Endodermal cell (in vitro differentiated cells): ENCODE measurements around the gene ABCA2. TPM values are rescaled to one million over a fixed set of nuclear protein-coding genes. Genes with fewer than 3 reads are reported as not detected.

Source experiments
- DNase-seq: peaks from one replicate; pipeline ENCODE4 v3.0.0-alpha.2; 2017
- H3K27ac ChIP-seq: 2 replicates; pipeline ENCODE4 v1.5.1; 2013; ENCODE audit warnings: mild to moderate bottlenecking, low read depth, low read length, moderate library complexity
- H3K27me3 ChIP-seq: 2 replicates; pipeline ENCODE4 v1.6.1; 2013; ENCODE audit warnings: mild to moderate bottlenecking, low read length, moderate library complexity; ENCODE audit not compliant: insufficient read depth, control insufficient read depth, poor library complexity, severe bottlenecking
- H3K36me3 ChIP-seq: 2 replicates; pipeline ENCODE4 v1.7.0; 2013; ENCODE audit warnings: mild to moderate bottlenecking, low read length, moderate library complexity; ENCODE audit not compliant: control insufficient read depth, insufficient read depth
- H3K4me1 ChIP-seq: one replicate; pipeline ENCODE4 v1.7.0; 2013; ENCODE audit warnings: low read length; ENCODE audit not compliant: control insufficient read depth, insufficient read depth
- H3K4me3 ChIP-seq: 2 replicates; pipeline ENCODE4 v1.5.1; 2013; ENCODE audit warnings: mild to moderate bottlenecking, low read length, moderate library complexity
- H3K9ac ChIP-seq: 2 replicates; pipeline ENCODE4 v1.6.1; 2013; ENCODE audit warnings: mild to moderate bottlenecking, low read length, moderate library complexity; ENCODE audit not compliant: poor library complexity, severe bottlenecking; ENCODE audit errors: extremely low read depth
- H3K9me3 ChIP-seq: 2 replicates; pipeline ENCODE4 v1.6.1; 2013; ENCODE audit warnings: mild to moderate bottlenecking, low read length, moderate library complexity; ENCODE audit not compliant: control insufficient read depth
- H3K27ac Mint-ChIP-seq: 2 replicates; pipeline ENCODE4 v1.8.0; 2020; ENCODE audit warnings: mixed read lengths
- H3K27me3 Mint-ChIP-seq: 2 replicates; pipeline ENCODE4 v1.8.0; 2021; ENCODE audit warnings: mild to moderate bottlenecking, mixed read lengths; ENCODE audit not compliant: insufficient read depth
- H3K36me3 Mint-ChIP-seq: 2 replicates; pipeline ENCODE4 v1.8.0; 2020; ENCODE audit warnings: low read depth, mixed read lengths
- H3K4me1 Mint-ChIP-seq: 2 replicates; pipeline ENCODE4 v1.8.0; 2020; ENCODE audit warnings: mixed read lengths
- H3K4me3 Mint-ChIP-seq: 2 replicates; pipeline ENCODE4 v1.8.0; 2020; ENCODE audit warnings: mild to moderate bottlenecking, moderate library complexity, mixed read lengths
- H3K9me3 Mint-ChIP-seq: 2 replicates; pipeline ENCODE4 v1.8.0; 2020; ENCODE audit warnings: mild to moderate bottlenecking, mixed read lengths
- WGBS, 2 experiments: methylation state at CpG; one replicate each; pipeline versions ENCODE4 v1.1.5 to v1.1.7; 2013; ENCODE audit warnings: missing lambda C conversion rate in 2 of 2, mixed read lengths in 1 of 2; ENCODE audit not compliant: insufficient coverage in 1 of 2, insufficient read length in 1 of 2; 5-methylcytosine and 5-hydroxymethylcytosine counted together
- total RNA-seq, 2 donors: library from RNA; stranded (reverse); fragmentation: NEBNext Ultra II Directional in 1 of 2; extraction: Animal tissue kit (Norgen Biotek cat#: 25700) in 1 of 2; gene quantifications; 2 replicates in 1 of 2; 3 replicates in 1 of 2; pipeline ENCODE4 v1.2.1, GENCODE V29; 2021
- TF ChIP-seq, protein P1 (sequence below): fragments of 200-600 bp; sonication (generic); conservative IDR thresholded peaks from 2 replicates; pipeline ENCODE4 v1.5.0; 2021; ENCODE audit warnings: antibody characterized with exemption, mild to moderate bottlenecking

The ABCA2 gene
- total RNA-seq, 2 donors from 2014 or later, result 21.5 to 30.0 TPM

GRCh38 chr9:137041124-137041523, 13.1 kb upstream of the ABCA2 start:
- Mint-ChIP-seq H3K27me3 (peaks cover 12% of the 10 kb centered on the region), H3K9me3 (no peaks in the 10 kb centered on the region), H3K4me1 (no peaks in the 10 kb centered on the region), H3K4me3 (no peak overlapping the region), H3K27ac (no peak overlapping the region), H3K36me3 (peaks cover 12% of the 10 kb centered on the region)
- Histone ChIP-seq H3K4me1 (peaks cover 6% of the 10 kb centered on the region), H3K4me3 (no peak overlapping the region), H3K27me3 (peaks cover 15% of the 10 kb centered on the region), H3K9me3 (no peaks in the 10 kb centered on the region), H3K27ac (no peak overlapping the region), H3K36me3 (peaks cover 10% of the 10 kb centered on the region), H3K9ac (no peak overlapping the region)
- 82 to 97% methylated on average over 4 to 16 of the region's 16 CpGs for WGBS, 2 experiments
- TF ChIP-seq, protein P1, sequence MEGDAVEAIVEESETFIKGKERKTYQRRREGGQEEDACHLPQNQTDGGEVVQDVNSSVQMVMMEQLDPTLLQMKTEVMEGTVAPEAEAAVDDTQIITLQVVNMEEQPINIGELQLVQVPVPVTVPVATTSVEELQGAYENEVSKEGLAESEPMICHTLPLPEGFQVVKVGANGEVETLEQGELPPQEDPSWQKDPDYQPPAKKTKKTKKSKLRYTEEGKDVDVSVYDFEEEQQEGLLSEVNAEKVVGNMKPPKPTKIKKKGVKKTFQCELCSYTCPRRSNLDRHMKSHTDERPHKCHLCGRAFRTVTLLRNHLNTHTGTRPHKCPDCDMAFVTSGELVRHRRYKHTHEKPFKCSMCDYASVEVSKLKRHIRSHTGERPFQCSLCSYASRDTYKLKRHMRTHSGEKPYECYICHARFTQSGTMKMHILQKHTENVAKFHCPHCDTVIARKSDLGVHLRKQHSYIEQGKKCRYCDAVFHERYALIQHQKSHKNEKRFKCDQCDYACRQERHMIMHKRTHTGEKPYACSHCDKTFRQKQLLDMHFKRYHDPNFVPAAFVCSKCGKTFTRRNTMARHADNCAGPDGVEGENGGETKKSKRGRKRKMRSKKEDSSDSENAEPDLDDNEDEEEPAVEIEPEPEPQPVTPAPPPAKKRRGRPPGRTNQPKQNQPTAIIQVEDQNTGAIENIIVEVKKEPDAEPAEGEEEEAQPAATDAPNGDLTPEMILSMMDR, result no peak
- no peak for DNase-seq

DNA sequence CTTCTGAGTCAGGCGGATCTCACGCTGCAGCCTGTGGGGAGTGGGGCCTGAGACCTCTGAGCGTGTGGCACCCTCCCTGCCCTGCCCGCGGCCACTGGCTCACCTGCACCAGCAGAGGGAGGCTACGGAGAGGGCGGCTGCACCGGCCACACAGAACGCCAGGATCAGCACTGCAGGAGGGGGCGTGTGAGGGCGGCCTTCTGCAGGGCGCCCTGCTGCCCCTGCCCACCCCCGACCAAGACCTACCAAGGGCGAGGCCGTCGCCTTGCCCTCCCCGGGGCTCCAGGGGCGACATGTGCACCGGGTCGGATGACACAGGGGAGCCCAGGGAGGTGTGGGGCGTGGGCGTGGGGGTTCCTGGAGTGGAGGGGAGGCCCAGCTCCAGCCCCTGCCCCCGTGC, 12.5 kb upstream of the ABCA2 start:
- Histone ChIP-seq H3K27me3 (peaks cover 15% of the 10 kb centered on the region), H3K27ac (no peak overlapping the region), H3K9ac (no peak overlapping the region), H3K36me3 (peaks cover 10% of the 10 kb centered on the region), H3K9me3 (no peaks in the 10 kb centered on the region), H3K4me1 (peaks cover 6% of the 10 kb centered on the region), H3K4me3 (no peak overlapping the region)
- Mint-ChIP-seq H3K27ac (no peak overlapping the region), H3K4me3 (no peak overlapping the region), H3K9me3 (no peaks in the 10 kb centered on the region), H3K36me3 (peaks cover 12% of the 10 kb centered on the region), H3K4me1 (no peaks in the 10 kb centered on the region), H3K27me3 (peaks cover 12% of the 10 kb centered on the region)
- DNase-seq, result no peak
- TF ChIP-seq, protein P1, result no peak
- WGBS, 2 experiments, result 92 to 94% methylated on average over 9 to 23 of the region's 23 CpGs

DNA sequence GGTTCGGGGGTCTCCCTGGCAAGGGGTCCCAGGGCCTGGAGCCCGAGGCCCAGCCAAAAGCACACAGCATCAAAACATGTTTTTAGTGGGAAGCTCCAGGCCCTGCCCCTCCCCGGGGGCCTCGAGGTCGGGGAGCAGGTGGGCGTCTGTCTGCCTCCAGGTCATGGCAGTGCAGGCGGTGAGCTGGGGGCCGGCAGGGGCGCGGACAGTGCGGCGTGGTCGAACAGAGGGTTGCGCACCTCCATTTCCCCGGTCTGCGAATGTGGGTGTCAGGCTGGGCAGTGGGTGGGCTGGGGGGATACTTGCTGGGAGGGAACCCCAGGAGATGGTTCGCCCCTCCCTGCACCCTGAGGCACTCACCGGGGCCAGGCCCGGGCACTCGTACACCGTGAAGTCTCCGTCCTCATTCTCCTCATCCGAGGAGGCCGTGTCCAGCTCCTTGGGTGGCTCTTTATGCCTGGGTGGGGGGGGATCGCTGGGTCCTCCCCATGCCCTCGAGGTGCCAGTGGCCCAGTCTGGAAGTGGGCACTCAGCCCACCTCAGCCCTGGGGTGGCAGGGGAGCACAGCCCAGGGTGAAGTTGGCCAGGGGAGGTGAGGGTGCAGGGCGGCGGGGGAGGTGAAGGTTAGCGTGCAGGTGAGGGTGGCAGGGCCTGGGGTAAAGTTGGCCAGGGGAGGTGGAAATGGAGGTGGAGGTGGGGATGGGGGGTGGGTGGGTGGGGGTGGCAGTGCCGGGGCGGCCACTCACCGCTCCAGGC, 11.8 kb upstream of the ABCA2 start:
- no peaks in the 10 kb centered on the region for H3K9me3 Mint-ChIP-seq
- H3K4me1 ChIP-seq, result peaks cover 3% of the 10 kb centered on the region
- peaks cover 10% of the 10 kb centered on the region for H3K36me3 ChIP-seq
- no peaks in the 10 kb centered on the region for H3K4me1 Mint-ChIP-seq
- 95 to 99% methylated on average over 17 to 31 of the region's 32 CpGs for WGBS, 2 experiments
- TF ChIP-seq, protein P1, result no peak
- H3K27ac Mint-ChIP-seq, result no peak overlapping the region
- H3K36me3 Mint-ChIP-seq, result peaks cover 12% of the 10 kb centered on the region
- H3K4me3 Mint-ChIP-seq, result no peak overlapping the region
- H3K9ac ChIP-seq, result no peak overlapping the region
- no peaks in the 10 kb centered on the region for H3K9me3 ChIP-seq
- no peak for DNase-seq
- peaks cover 8% of the 10 kb centered on the region for H3K27me3 ChIP-seq
- peaks cover 6% of the 10 kb centered on the region for H3K27me3 Mint-ChIP-seq
- H3K27ac ChIP-seq, result no peak overlapping the region
- no peak overlapping the region for H3K4me3 ChIP-seq
